Superior temporal gyrus (tissue), 1 donor: ENCODE results near the gene CHERP.

Source experiments
- DNase-seq: peaks from one replicate; pipeline ENCODE4 v3.0.0-alpha.2; 2016; ENCODE audit errors: extremely low spot score

The CHERP gene

GRCh38 chr19:16542045-16542909 lies at the start of gene CHERP:
CHERP (minus strand) TSS chr19:16542437; CDS start chr19:16542378, 59 bp downstream.
- peak; percentile 97 for DNase-seq

GRCh38 chr19:16590876-16591802 lies 48.9 kb upstream of the CHERP start:
- DNase-seq, result no peak

- DNase-seq, result no peak
Observed at GRCh38 chr19:16589917-16590316, 47.7 kb upstream of the CHERP start.

GRCh38 chr19:16588824-16589577 lies 46.8 kb upstream of the CHERP start:
- DNase-seq, result no peak

GRCh38 chr19:16587833-16588823 lies 45.9 kb upstream of the CHERP start:
- DNase-seq, result peak; percentile 63

GRCh38 chr19:16586991-16587832 lies 45.0 kb upstream of the CHERP start:
- DNase-seq, result no peak

- DNase-seq, result no peak
Observed at GRCh38 chr19:16586477-16586871, 44.2 kb upstream of the CHERP start.

GRCh38 chr19:16585808-16586476 lies 43.7 kb upstream of the CHERP start:
- DNase-seq, result no peak

GRCh38 chr19:16585094-16585801 lies 43.0 kb upstream of the CHERP start:
- no peak for DNase-seq

- DNase-seq, result peak; percentile 59
Observed at GRCh38 chr19:16584248-16585093, 42.2 kb upstream of the CHERP start.

- no peak for DNase-seq
Observed at GRCh38 chr19:16582486-16583261, 40.4 kb upstream of the CHERP start.

- no peak for DNase-seq
Observed at GRCh38 chr19:16581971-16582343, 39.7 kb upstream of the CHERP start.

GRCh38 chr19:16581145-16581970 lies 39.1 kb upstream of the CHERP start:
- no peak for DNase-seq

- no peak for DNase-seq
Observed at GRCh38 chr19:16579381-16579780, 37.1 kb upstream of the CHERP start.

GRCh38 chr19:16577531-16577985 lies 35.3 kb upstream of the CHERP start:
- DNase-seq, result no peak
